Heart right ventricle (tissue), 16 donors: ENCODE measurements around the gene IPCEF1. TPM values are rescaled to one million over a fixed set of nuclear protein-coding genes. Genes with fewer than 3 reads are reported as not detected.
A peak's percentile ranks its signal among the peaks of the same experiment; 100 is the strongest.

Source experiments
- ATAC-seq, 8 donors: fragments of 200-7000 bp; cut with Tn5 transposase; one replicate each; pipeline ENCODE4 v1.9.1; 2020; ENCODE audit warnings: mild to moderate bottlenecking in 8 of 8, moderate library complexity in 8 of 8, moderate number of reproducible peaks in 1 of 8
- DNase-seq, 2 donors: peaks; one replicate each; pipeline ENCODE4 v3.0.0-alpha.2; 2020
- H3K27ac ChIP-seq, 10 donors: fragments of 200-600 bp; sonication (generic) in 2 of 10; one replicate each; pipeline versions ENCODE4 v1.5.0 to v1.8.0; 2020 to 2022; ENCODE audit warnings: mild to moderate bottlenecking in 3 of 10
- H3K27me3 ChIP-seq, 7 donors: fragments of 200-600 bp; one replicate each; pipeline ENCODE4 v1.8.0; 2021 to 2022; ENCODE audit warnings: mild to moderate bottlenecking in 2 of 7
- H3K36me3 ChIP-seq, 9 donors: fragments of 200-600 bp; sonication (generic) in 1 of 9; one replicate each; pipeline versions ENCODE4 v1.5.0 to v1.8.0; 2020 to 2022; ENCODE audit warnings: mild to moderate bottlenecking in 2 of 9
- H3K4me1 ChIP-seq, 9 donors: fragments of 200-600 bp; sonication (generic) in 1 of 9; one replicate each; pipeline versions ENCODE4 v1.5.0 to v1.8.0; 2020 to 2022; ENCODE audit warnings: mild to moderate bottlenecking in 4 of 9
- H3K4me3 ChIP-seq, 10 donors: fragments of 200-600 bp; sonication (generic) in 2 of 10; one replicate each; pipeline versions ENCODE4 v1.5.0 to v1.8.0; 2020 to 2022; ENCODE audit warnings: mild to moderate bottlenecking in 7 of 10, moderate library complexity in 2 of 10
- H3K9me3 ChIP-seq, 11 donors: fragments of 200-600 bp in 10 of 11; sonication (generic) in 2 of 11; one replicate each; pipeline versions ENCODE4 v1.5.0 to v1.8.0; 2013 to 2022; ENCODE audit warnings: mild to moderate bottlenecking in 2 of 11, control low read depth in 1 of 11, moderate library complexity in 1 of 11
- WGBS, 2 donors: extraction: QIAGEN DNeasy Blood & Tissue Kit; methylation state at CpG; one replicate each; pipeline ENCODE4 v1.1.7; 2013; ENCODE audit warnings: inconsistent platforms in 1 of 2; 5-methylcytosine and 5-hydroxymethylcytosine counted together
- intact Hi-C, 10 donors: fragments of 100-400 bp; cut with DNase I; formaldehyde crosslinking; loops; one replicate each; pipeline versions ENCODE4 v1.11.1 to v1.14.2; 2022
- polyA plus RNA-seq, 2 donors: library from polyadenylated mRNA; stranded (reverse); fragments of 200-250 nt; gene quantifications; one replicate each; pipeline ENCODE4 v1.2.3, GENCODE V29; 2013
- total RNA-seq, 10 donors: library from RNA; stranded (reverse); fragmentation: NEBNext Ultra II Directional in 3 of 10; extraction: Animal tissue kit (Norgen Biotek cat#: 25700) in 3 of 10; gene quantifications; one replicate each; pipeline versions ENCODE4 v1.2.1 to v1.2.4, GENCODE V29; 2021 to 2023
- TF ChIP-seq, protein P1 (sequence below), 9 donors: fragments of 200-600 bp; sonication (generic) in 2 of 9; IDR thresholded peaks; one replicate each; pipeline versions ENCODE4 v1.5.0 to v1.8.0; 2021 to 2022; ENCODE audit warnings: antibody characterized with exemption in 9 of 9, mild to moderate bottlenecking in 5 of 9, moderate library complexity in 1 of 9
- donor health status: Arrhythmogenic right ventricular cardiomyopathy.
- donor health status: ischemic (EF 13 %, LVEDD 7.1; RV severe dilation, severe dysfunction).
- donor health status: healthy with polysubstance abuse.
- donor health status: DM: no; HTN: yes; CAD: no.
- donor health status: DM: no; HTN: no; CAD: no.
- donor health status: ischemic (EF 25% LVEDD 6.9; RV normal size, moderate dysfunction).
- donor health status: ischemic (EF 25% LVEDD 5.7; RV mildly dilated, moderate dysfunction).
- donor health status: healthy.
- donor health status: DM: yes; HTN: yes; CAD: no.
- donor health status: Ischemic cardiomyopathy.
- donor health status: ischemic (EF 35%, LVEDD 5.7; RV mildly dilated, moderate dysfunction).
- donor health status: nonischemic (EF 11% LVEDD 7.7; RV severe dilation, severe dysfunction).
- donor health status: DM: yes; HTN: yes; CAD: no.
- donor health status: PGD.
- donor health status: ischemic (EF 29% LVEDD 5.4; RV normal size, mild dysfunction).
- donor health status: nonischemic (EF 23%, LVEDD 6.1; RV moderate dilation, normal function).

IPCEF1 gene
- total and polyA plus RNA-seq, 12 donors: 0.06 to 5.0 (median 1.4) TPM

DNA sequence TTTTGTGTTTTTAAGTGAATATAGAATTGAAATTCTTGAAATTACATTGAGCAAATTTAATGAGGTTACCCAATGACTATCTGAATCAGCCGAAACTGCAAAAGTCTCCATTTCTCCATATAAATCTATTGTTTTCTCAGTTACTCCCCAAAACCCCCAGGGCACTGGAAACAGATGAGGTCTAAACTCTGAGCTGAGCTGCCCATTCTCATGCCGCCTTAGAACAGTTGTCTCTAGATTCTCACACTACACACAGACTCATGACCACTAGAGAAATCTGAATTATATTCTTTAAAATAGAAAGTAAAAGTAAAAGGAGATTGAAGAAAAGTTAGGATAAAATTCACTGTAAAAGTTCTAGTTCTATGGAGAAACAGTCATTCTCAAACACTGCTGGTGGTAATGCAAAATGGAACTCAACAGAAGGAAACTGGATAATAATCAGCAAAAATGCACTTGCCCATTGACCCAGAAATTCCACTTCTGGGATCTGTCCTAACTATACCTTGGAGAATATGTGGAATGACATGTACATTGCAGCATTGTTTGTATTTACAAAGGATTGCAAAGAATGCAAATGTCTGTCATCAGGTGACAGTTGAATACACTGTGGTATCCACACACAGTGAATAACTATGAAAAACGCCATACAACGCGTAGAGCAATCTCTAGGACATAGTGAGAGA lies 125.5 kb downstream of the IPCEF1 start:
- TF ChIP-seq, protein P1, sequence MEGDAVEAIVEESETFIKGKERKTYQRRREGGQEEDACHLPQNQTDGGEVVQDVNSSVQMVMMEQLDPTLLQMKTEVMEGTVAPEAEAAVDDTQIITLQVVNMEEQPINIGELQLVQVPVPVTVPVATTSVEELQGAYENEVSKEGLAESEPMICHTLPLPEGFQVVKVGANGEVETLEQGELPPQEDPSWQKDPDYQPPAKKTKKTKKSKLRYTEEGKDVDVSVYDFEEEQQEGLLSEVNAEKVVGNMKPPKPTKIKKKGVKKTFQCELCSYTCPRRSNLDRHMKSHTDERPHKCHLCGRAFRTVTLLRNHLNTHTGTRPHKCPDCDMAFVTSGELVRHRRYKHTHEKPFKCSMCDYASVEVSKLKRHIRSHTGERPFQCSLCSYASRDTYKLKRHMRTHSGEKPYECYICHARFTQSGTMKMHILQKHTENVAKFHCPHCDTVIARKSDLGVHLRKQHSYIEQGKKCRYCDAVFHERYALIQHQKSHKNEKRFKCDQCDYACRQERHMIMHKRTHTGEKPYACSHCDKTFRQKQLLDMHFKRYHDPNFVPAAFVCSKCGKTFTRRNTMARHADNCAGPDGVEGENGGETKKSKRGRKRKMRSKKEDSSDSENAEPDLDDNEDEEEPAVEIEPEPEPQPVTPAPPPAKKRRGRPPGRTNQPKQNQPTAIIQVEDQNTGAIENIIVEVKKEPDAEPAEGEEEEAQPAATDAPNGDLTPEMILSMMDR (IDR thresholded peaks at IDR 0.05): no peak

DNA sequence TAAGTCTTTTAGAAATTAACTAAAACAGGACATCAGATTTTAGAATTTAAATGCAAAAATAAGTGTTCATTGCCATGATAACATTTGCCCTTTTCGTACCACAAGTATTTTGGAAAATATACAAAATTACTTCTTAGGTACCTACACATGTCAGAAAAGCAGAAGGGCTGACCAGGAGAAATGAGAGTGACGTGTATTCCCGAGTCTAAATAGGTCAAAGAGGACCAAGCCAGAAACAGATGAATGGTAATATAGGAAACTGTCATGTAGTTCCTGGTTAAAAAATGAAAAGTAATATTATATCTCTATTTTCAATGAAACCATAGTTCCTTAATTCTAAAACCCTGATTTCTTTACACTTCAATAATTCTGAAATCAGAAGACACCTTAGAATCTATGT lies 126.2 kb downstream of the IPCEF1 start:
- intact Hi-C loops: no loop called here
- 90 to 94% methylated on average over 3 of the region's 3 CpGs for WGBS, 2 donors
- no peak for ATAC-seq

More for the DNA sequence above, 125.5 kb downstream of the IPCEF1 start:
- H3K36me3 ChIP-seq: no peaks in the 10 kb centered on the region
- intact Hi-C loops: no loop called here
- WGBS, 2 donors: 96 to 97% methylated on average over 5 of the region's 5 CpGs
- H3K27me3 ChIP-seq: no peaks in the 10 kb centered on the region
- peaks cover 0 to 41% (median 0%) of the 10 kb centered on the region in 9 donors for H3K4me1 ChIP-seq
- no peak for DNase-seq
- no peak overlapping the region for H3K4me3 ChIP-seq
- ATAC-seq: no peak
- peak overlapping the region in 1 of 10 donors; percentile 72 for H3K27ac ChIP-seq
- no peaks in the 10 kb centered on the region for H3K9me3 ChIP-seq

DNA sequence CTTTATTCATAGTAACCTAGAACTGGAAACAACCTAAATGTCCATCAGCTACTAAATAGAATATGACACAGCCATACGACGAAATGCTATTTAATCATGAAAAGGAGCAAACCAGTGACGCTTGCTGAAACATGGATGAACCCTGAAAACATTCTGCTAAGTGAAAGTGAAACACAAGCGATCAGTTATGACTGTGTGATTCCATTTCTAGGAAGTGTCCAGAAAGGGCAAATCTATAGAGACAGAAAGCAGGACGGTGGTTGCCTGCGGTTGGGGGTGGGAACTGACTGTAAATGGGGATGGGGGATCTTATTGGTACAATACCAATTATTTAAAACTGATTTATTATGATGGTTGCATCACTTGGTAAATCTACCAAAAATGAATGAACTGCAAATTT lies 126.8 kb downstream of the IPCEF1 start:
- Histone ChIP-seq H3K4me1 (peaks cover 0 to 42% (median 0%) of the 10 kb centered on the region in 9 donors), H3K4me3 (peak overlapping the region in 1 of 10 donors; percentile 29), H3K27me3 (no peaks in the 10 kb centered on the region), H3K36me3 (no peaks in the 10 kb centered on the region), H3K27ac (peak overlapping the region in 1 of 10 donors; percentile 72), H3K9me3 (no peaks in the 10 kb centered on the region)
- DNase-seq (no peak), ATAC-seq (no peak)
- TF ChIP-seq, protein P1 (IDR thresholded peaks at IDR 0.05): no peak
- WGBS, 2 donors: 79 to 93% methylated on average over 6 of the region's 6 CpGs
- intact Hi-C loops: loop anchor here in 2 of 10 donors (5.0 to 10.0 kb wide), 2 partner anchors 52 to 355 kb away; no protein-coding TSS in a partner anchor

More for the DNA sequence above, 126.2 kb downstream of the IPCEF1 start:
- peaks cover 0 to 42% (median 0%) of the 10 kb centered on the region in 9 donors for H3K4me1 ChIP-seq
- TF ChIP-seq, protein P1 (IDR thresholded peaks at IDR 0.05): no peak
- DNase-seq: no peak
- no peaks in the 10 kb centered on the region for H3K36me3 ChIP-seq
- no peaks in the 10 kb centered on the region for H3K27me3 ChIP-seq
- H3K9me3 ChIP-seq: no peaks in the 10 kb centered on the region
- peak overlapping the region in 1 of 10 donors; percentile 29 for H3K4me3 ChIP-seq
- peak overlapping the region in 1 of 10 donors; percentile 72 for H3K27ac ChIP-seq

DNA sequence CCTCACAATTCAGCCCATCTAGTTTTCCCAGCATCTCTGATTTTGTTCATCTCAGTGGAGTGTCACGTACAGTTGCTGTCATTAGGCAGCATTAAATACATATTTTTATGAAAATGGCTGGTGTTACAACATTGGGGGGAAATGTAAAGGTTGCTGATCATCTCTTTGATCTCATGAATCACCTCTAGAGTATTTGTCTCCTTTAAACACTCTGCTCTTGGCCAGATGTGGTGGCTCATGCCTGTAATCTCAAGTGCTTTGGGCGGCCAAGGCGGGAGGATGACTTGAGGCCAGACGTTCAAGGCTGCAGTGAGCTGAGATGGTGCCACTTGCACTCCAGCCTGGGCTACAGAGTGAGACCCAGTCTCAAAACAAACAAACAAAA lies 128.1 kb downstream of the IPCEF1 start:
- H3K4me3 ChIP-seq: no peak overlapping the region
- peaks cover 0 to 32% (median 0%) of the 10 kb centered on the region in 9 donors for H3K4me1 ChIP-seq
- no peak overlapping the region for H3K27ac ChIP-seq
- DNase-seq: no peak
- ATAC-seq: no peak
- H3K36me3 ChIP-seq: no peaks in the 10 kb centered on the region
- H3K27me3 ChIP-seq: no peaks in the 10 kb centered on the region
- TF ChIP-seq, protein P1 (IDR thresholded peaks at IDR 0.05): no peak
- intact Hi-C loops: loop anchor here in 2 of 10 donors (5.0 to 10.0 kb wide), 2 partner anchors 51 to 356 kb away; no protein-coding TSS in a partner anchor
- no peaks in the 10 kb centered on the region for H3K9me3 ChIP-seq
- WGBS, 2 donors: 80 to 85% methylated on average over 4 of the region's 4 CpGs
